Left lung (tissue), 10 donors: ENCODE measurements around the gene WAC. TPM values are rescaled to one million over a fixed set of nuclear protein-coding genes. Genes with fewer than 3 reads are reported as not detected.

Experiments used
- ATAC-seq: fragments of 200-7000 bp; cut with Tn5 transposase; one replicate; pipeline ENCODE4 v1.9.1; 2020; ENCODE audit warnings: moderate library complexity
- DNase-seq, 4 donors: peaks; one replicate each; pipeline ENCODE4 v3.0.0-alpha.2; 2013 to 2020
- H3K27ac ChIP-seq, 2 donors: fragments of 200-600 bp; sonication (generic) in 1 of 2; one replicate each; pipeline versions ENCODE4 v1.5.0 to v1.8.0; 2020 to 2021
- H3K27me3 ChIP-seq, 2 donors: fragments of 200-600 bp; sonication (generic) in 1 of 2; one replicate each; pipeline versions ENCODE4 v1.5.0 to v1.8.0; 2020 to 2021
- H3K36me3 ChIP-seq, 2 donors: fragments of 200-600 bp; sonication (generic) in 1 of 2; one replicate each; pipeline versions ENCODE4 v1.5.0 to v1.8.0; 2020 to 2021
- H3K4me1 ChIP-seq, 2 donors: fragments of 200-600 bp; one replicate each; pipeline ENCODE4 v1.8.0; 2021
- H3K4me3 ChIP-seq, 2 donors: fragments of 200-600 bp; sonication (generic) in 1 of 2; one replicate each; pipeline versions ENCODE4 v1.5.0 to v1.8.0; 2020 to 2021; ENCODE audit warnings: mild to moderate bottlenecking in 1 of 2
- H3K9me3 ChIP-seq, 2 donors: fragments of 200-600 bp; sonication (generic) in 1 of 2; one replicate each; pipeline versions ENCODE4 v1.5.0 to v1.8.0; 2020 to 2021
- CTCF ChIP-seq, 2 donors: fragments of 200-600 bp; sonication (generic) in 1 of 2; IDR thresholded peaks; one replicate each; pipeline versions ENCODE4 v1.5.0 to v1.8.0; 2021; ENCODE audit warnings: antibody characterized with exemption in 2 of 2
- intact Hi-C, 2 donors: fragments of 100-400 bp; cut with DNase I; formaldehyde crosslinking; loops; one replicate each; pipeline versions ENCODE4 v1.11.2 to v1.14.2; 2022
- polyA plus RNA-seq, 6 donors: library from polyadenylated mRNA; unstranded; fragments of 120-200 nt; gene quantifications; one replicate each; pipeline ENCODE4 v1.2.1, GENCODE V29; 2013; ENCODE audit not compliant: insufficient read length in 6 of 6
- total RNA-seq, 2 donors: library from RNA; stranded (reverse); fragmentation: NEBNext Ultra II Directional; extraction: Animal tissue kit (Norgen Biotek cat#: 25700); gene quantifications; one replicate each; pipeline ENCODE4 v1.2.1, GENCODE V29; 2021
- donor health status: DM: no; HTN: yes; CAD: no.
- donor health status: DM: no; HTN: no; CAD: no.

The WAC gene
- total and polyA plus RNA-seq, 8 donors: 90.7 to 171 (median 146) TPM

GRCh38 chr10:28585076-28585475, 52.2 kb downstream of the WAC start:
- Histone ChIP-seq H3K36me3 (peaks cover 0 to 37% of the 10 kb centered on the region in 2 donors), H3K4me1 (peaks cover 20 to 66% of the 10 kb centered on the region in 2 donors)
- no peak for DNase-seq

GRCh38 chr10:28586176-28586575, 53.3 kb downstream of the WAC start:
- peaks cover 20 to 57% of the 10 kb centered on the region in 2 donors for H3K4me1 ChIP-seq
- H3K9me3 ChIP-seq: no peaks in the 10 kb centered on the region
- peaks cover 0 to 48% of the 10 kb centered on the region in 2 donors for H3K36me3 ChIP-seq
- no peaks in the 10 kb centered on the region for H3K27me3 ChIP-seq
- H3K4me3 ChIP-seq: no peak overlapping the region
- intact Hi-C loops: no loop called here
- TF ChIP-seq CTCF (IDR thresholded peaks at IDR 0.05): no peak
- no peak for DNase-seq
- no peak overlapping the region for H3K27ac ChIP-seq
- ATAC-seq: no peak

More at GRCh38 chr10:28585076-28585475, 52.2 kb downstream of the WAC start:
- no peak for TF ChIP-seq CTCF (IDR thresholded peaks at IDR 0.05)
- H3K27ac ChIP-seq: no peak overlapping the region
- H3K4me3 ChIP-seq: no peak overlapping the region
- ATAC-seq: no peak
- no peaks in the 10 kb centered on the region for H3K9me3 ChIP-seq
- no peaks in the 10 kb centered on the region for H3K27me3 ChIP-seq
- intact Hi-C loops: no loop called here

- DNase-seq (peak in 1 of 4 donors; percentile 62), ATAC-seq (peak; percentile 61)
- peak overlapping the region; percentile 16 to 21 for H3K27ac ChIP-seq
- intact Hi-C loops: no loop called here
- no peaks in the 10 kb centered on the region for H3K9me3 ChIP-seq
- H3K27me3 ChIP-seq: no peaks in the 10 kb centered on the region
- H3K4me3 ChIP-seq: no peak overlapping the region
- TF ChIP-seq CTCF (IDR thresholded peaks at IDR 0.05): no peak
- peaks cover 20 to 48% of the 10 kb centered on the region in 2 donors for H3K4me1 ChIP-seq
- H3K36me3 ChIP-seq: peaks cover 0 to 60% of the 10 kb centered on the region in 2 donors
These were observed 54.5 kb downstream of the WAC start for GRCh38 chr10:28587270-28587969.

- intact Hi-C loops: no loop called here
- peaks cover 0 to 62% of the 10 kb centered on the region in 2 donors for H3K36me3 ChIP-seq
- TF ChIP-seq CTCF (IDR thresholded peaks at IDR 0.05): no peak
These were observed 55.0 kb downstream of the WAC start for GRCh38 chr10:28587970-28588290.

GRCh38 chr10:28592953-28593352, 60.0 kb downstream of the WAC start:
- intact Hi-C loops: no loop called here
- ATAC-seq (peak; percentile 41), DNase-seq (no peak)
- peaks cover 11 to 37% of the 10 kb centered on the region in 2 donors for H3K4me1 ChIP-seq
- H3K27ac ChIP-seq: no peak overlapping the region
- TF ChIP-seq CTCF (IDR thresholded peaks at IDR 0.05): no peak
- no peaks in the 10 kb centered on the region for H3K9me3 ChIP-seq
- no peak overlapping the region for H3K4me3 ChIP-seq
- peaks cover 0 to 43% of the 10 kb centered on the region in 2 donors for H3K36me3 ChIP-seq
- no peaks in the 10 kb centered on the region for H3K27me3 ChIP-seq

More at GRCh38 chr10:28587970-28588290, 55.0 kb downstream of the WAC start:
- Histone ChIP-seq H3K9me3 (no peaks in the 10 kb centered on the region), H3K27ac (peak overlapping the region; percentile 16 to 21), H3K4me1 (peaks cover 20 to 53% of the 10 kb centered on the region in 2 donors), H3K4me3 (no peak overlapping the region), H3K27me3 (no peaks in the 10 kb centered on the region)
- DNase-seq (peak in 1 of 4 donors; percentile 52), ATAC-seq (peak; percentile 79)
